H9 (cell line): ENCODE measurements around the gene RTTN. TPM values are rescaled to one million over a fixed set of nuclear protein-coding genes. Genes with fewer than 3 reads are reported as not detected.

Source experiments
- DNase-seq: peaks from one replicate; pipeline ENCODE4 v3.0.0-alpha.2; 2017
- H2AFZ ChIP-seq: one replicate; pipeline ENCODE4 v1.6.1; 2013; ENCODE audit warnings: mild to moderate bottlenecking, low read length, control low read depth, moderate library complexity
- H2AK5ac ChIP-seq: 2 replicates; pipeline ENCODE4 v1.6.1; 2013; ENCODE audit warnings: low read length, control low read depth, mixed read lengths; ENCODE audit not compliant: insufficient read length
- H2BK120ac ChIP-seq: one replicate; pipeline ENCODE4 v1.6.1; 2013; ENCODE audit warnings: low read depth, mild to moderate bottlenecking, low read length, control low read depth, inconsistent platforms; ENCODE audit not compliant: poor library complexity, severe bottlenecking
- H2BK12ac ChIP-seq: 2 replicates; pipeline ENCODE4 v1.6.1; 2013; ENCODE audit warnings: low read length, control low read depth, mixed read lengths, low read depth; ENCODE audit not compliant: insufficient read length
- H2BK15ac ChIP-seq: 2 replicates; pipeline ENCODE4 v1.6.1; 2013; ENCODE audit warnings: low read depth, low read length, control low read depth
- H2BK20ac ChIP-seq: one replicate; pipeline ENCODE4 v1.6.1; 2013; ENCODE audit warnings: low read depth, mild to moderate bottlenecking, low read length, control low read depth, inconsistent platforms; ENCODE audit not compliant: poor library complexity, severe bottlenecking
- H2BK5ac ChIP-seq: 2 replicates; pipeline ENCODE4 v1.6.1; 2013; ENCODE audit warnings: low read length, control low read depth, mixed read lengths; ENCODE audit not compliant: insufficient read length
- H3K14ac ChIP-seq: 2 replicates; pipeline ENCODE4 v1.6.1; 2013; ENCODE audit warnings: low read length, control low read depth; ENCODE audit not compliant: insufficient read depth
- H3K18ac ChIP-seq: 2 replicates; pipeline ENCODE4 v1.6.1; 2013; ENCODE audit warnings: low read depth, mild to moderate bottlenecking, mixed read lengths, low read length, control low read depth; ENCODE audit not compliant: insufficient read length
- H3K23ac ChIP-seq: 2 replicates; pipeline ENCODE4 v1.6.1; 2013; ENCODE audit warnings: low read length, control low read depth, mixed read lengths, low read depth; ENCODE audit not compliant: insufficient read length
- H3K23me2 ChIP-seq: 2 replicates; pipeline ENCODE4 v1.6.1; 2013; ENCODE audit warnings: low read depth, mild to moderate bottlenecking, mixed read lengths, low read length, control low read depth; ENCODE audit not compliant: insufficient read length, poor library complexity, severe bottlenecking
- H3K27ac ChIP-seq: 2 replicates; pipeline ENCODE4 v1.5.1; 2013; ENCODE audit warnings: low read length, control low read depth, mixed read lengths, low read depth; ENCODE audit not compliant: insufficient read length
- H3K27me3 ChIP-seq: 2 replicates; pipeline ENCODE4 v1.6.1; 2013; ENCODE audit warnings: low read length, control low read depth, inconsistent platforms; ENCODE audit not compliant: insufficient read depth
- H3K4ac ChIP-seq: 2 replicates; pipeline ENCODE4 v1.6.1; 2013; ENCODE audit warnings: low read depth, mild to moderate bottlenecking, control low read depth, inconsistent platforms, low read length, moderate library complexity
- H3K4me1 ChIP-seq: 2 replicates; pipeline ENCODE4 v1.6.1; 2013; ENCODE audit warnings: low read length, control low read depth, inconsistent platforms; ENCODE audit not compliant: insufficient read depth
- H3K4me2 ChIP-seq: 2 replicates; pipeline ENCODE4 v1.6.1; 2013; ENCODE audit warnings: low read length, control low read depth, mixed read lengths; ENCODE audit not compliant: insufficient read length, insufficient read depth
- H3K56ac ChIP-seq: 2 replicates; pipeline ENCODE4 v1.6.1; 2013; ENCODE audit warnings: low read depth, mild to moderate bottlenecking, mixed read lengths, low read length, control low read depth; ENCODE audit not compliant: insufficient read length
- H3K79me1 ChIP-seq: 2 replicates; pipeline ENCODE4 v1.6.1; 2013; ENCODE audit warnings: low read depth, mild to moderate bottlenecking, moderate library complexity, low read length, control low read depth, inconsistent platforms; ENCODE audit not compliant: insufficient read depth, poor library complexity, severe bottlenecking
- H3K79me2 ChIP-seq: 2 replicates; pipeline ENCODE4 v1.6.1; 2013; ENCODE audit warnings: low read length, control low read depth, inconsistent platforms; ENCODE audit not compliant: insufficient read depth
- H3K9ac ChIP-seq: 2 replicates; pipeline ENCODE4 v1.6.1; 2013; ENCODE audit warnings: low read length, control low read depth, mixed read lengths; ENCODE audit not compliant: insufficient read length; ENCODE audit errors: extremely low read depth
- H3K9me3 ChIP-seq: one replicate; pipeline ENCODE4 v1.6.1; 2013; ENCODE audit warnings: low read depth, low read length, inconsistent platforms; ENCODE audit not compliant: control insufficient read depth
- H3T11ph ChIP-seq: one replicate; pipeline ENCODE4 v1.6.1; 2013; ENCODE audit warnings: mild to moderate bottlenecking, low read length, control low read depth, inconsistent platforms
- H4K20me1 ChIP-seq: one replicate; pipeline ENCODE4 v1.6.1; 2013; ENCODE audit not compliant: control insufficient read depth, insufficient read length, insufficient read depth
- H4K5ac ChIP-seq: 2 replicates; pipeline ENCODE4 v1.6.1; 2013; ENCODE audit warnings: low read depth, mild to moderate bottlenecking, mixed read lengths, low read length, control low read depth; ENCODE audit not compliant: insufficient read length
- H4K8ac ChIP-seq: replicated peaks from 2 replicates; pipeline ENCODE4 v1.6.1; 2013; ENCODE audit warnings: low read length, control low read depth, mixed read lengths, low read depth; ENCODE audit not compliant: insufficient read length
- H4K91ac ChIP-seq: 2 replicates; pipeline ENCODE4 v1.6.1; 2013; ENCODE audit warnings: low read depth, mild to moderate bottlenecking, moderate library complexity, mixed read lengths, low read length, control low read depth; ENCODE audit not compliant: insufficient read length
- H3K27ac Mint-ChIP-seq, 3 experiments: 2 replicates in 2 of 3; 3 replicates in 1 of 3; pipeline ENCODE4 v1.8.0; 2020 to 2021; ENCODE audit warnings: mixed read lengths in 3 of 3, mild to moderate bottlenecking in 1 of 3, moderate library complexity in 1 of 3
- H3K27me3 Mint-ChIP-seq: 2 replicates; pipeline ENCODE4 v1.8.0; 2021; ENCODE audit warnings: low read depth, mild to moderate bottlenecking, moderate library complexity, mixed read lengths
- H3K36me3 Mint-ChIP-seq, 3 experiments: 2 replicates in 2 of 3; 3 replicates in 1 of 3; pipeline ENCODE4 v1.8.0; 2020 to 2021; ENCODE audit warnings: low read depth in 3 of 3, mixed read lengths in 3 of 3; ENCODE audit not compliant: insufficient read depth in 1 of 3
- H3K4me1 Mint-ChIP-seq, 2 experiments: 2 replicates each; pipeline ENCODE4 v1.8.0; 2020; ENCODE audit warnings: mixed read lengths in 2 of 2
- H3K4me3 Mint-ChIP-seq, 2 experiments: 2 replicates in 1 of 2; 3 replicates in 1 of 2; pipeline ENCODE4 v1.8.0; 2020 to 2021; ENCODE audit warnings: mild to moderate bottlenecking in 2 of 2, mixed read lengths in 2 of 2, moderate library complexity in 1 of 2
- H3K9me3 Mint-ChIP-seq, 2 experiments: 2 replicates in 1 of 2; 3 replicates in 1 of 2; pipeline ENCODE4 v1.8.0; 2020; ENCODE audit warnings: mild to moderate bottlenecking in 2 of 2, mixed read lengths in 2 of 2, moderate library complexity in 1 of 2
- CTCF ChIP-seq: fragments of 200-600 bp; sonication (generic); conservative IDR thresholded peaks from 3 replicates; pipeline ENCODE4 v1.8.0; 2021; ENCODE audit warnings: antibody characterized with exemption, mild to moderate bottlenecking
- whole genome bisulfite sequencing: extraction: QIAGEN DNeasy Blood & Tissue Kit; methylation state at CpG from one replicate; pipeline ENCODE4 v1.1.7; 2013; ENCODE audit warnings: missing lambda C conversion rate, low lambda C conversion rate, mixed read lengths; ENCODE audit not compliant: insufficient read length; ENCODE audit errors: extremely low coverage; 5-methylcytosine and 5-hydroxymethylcytosine counted together
- total RNA-seq: library from RNA; stranded (reverse); gene quantifications from 2 replicates; pipeline ENCODE4 v1.2.1, GENCODE V29; 2021

Gene RTTN
- total RNA-seq, 1 experiment from 2014 or later = 17.6 TPM

- Histone ChIP-seq H2AFZ (no peak overlapping the region), H4K20me1 (no peaks in the 10 kb centered on the region), H2AK5ac (no peak overlapping the region), H3K79me2 (no peaks in the 10 kb centered on the region), H3K79me1 (no peaks in the 10 kb centered on the region), H3K27me3 (no peaks in the 10 kb centered on the region), H3K14ac (no peak overlapping the region), H3K27ac (no peak overlapping the region), H4K5ac (no peak overlapping the region), H2BK15ac (no peak overlapping the region), H3K18ac (no peak overlapping the region), H2BK5ac (no peak overlapping the region), H3K9me3 (no peaks in the 10 kb centered on the region), H4K91ac (no peak overlapping the region), H3K4me1 (no peaks in the 10 kb centered on the region; the same call in none of the 2 replicates), H2BK20ac (no peak overlapping the region), H2BK120ac (no peak overlapping the region), H3K23me2 (no peaks in the 10 kb centered on the region), H3K4me2 (no peak overlapping the region), H4K8ac (no peak overlapping the region), H3T11ph (no peak overlapping the region), H3K4ac (no peak overlapping the region), H3K23ac (no peak overlapping the region), H3K56ac (no peak overlapping the region), H2BK12ac (no peak overlapping the region), H3K9ac (no peak overlapping the region)
- peaks cover 27 to 29% of the 10 kb centered on the region in 2 experiments for H3K4me1 Mint-ChIP-seq
- no peak for TF ChIP-seq CTCF
- no peak overlapping the region for H3K4me3 Mint-ChIP-seq
- H3K9me3 Mint-ChIP-seq = peaks cover 10 to 12% of the 10 kb centered on the region in 2 experiments
- H3K27me3 Mint-ChIP-seq = no peaks in the 10 kb centered on the region; the same call in 1 of the 2 replicates
- no peak for DNase-seq
- no CpG with 5 or more reads among the region's 3 CpGs for WGBS
- peak overlapping the region; percentile 1 to 56 (median 30); a peak in 4 of 7 replicates for H3K27ac Mint-ChIP-seq
- H3K36me3 Mint-ChIP-seq = peaks cover 4 to 12% (median 10%) of the 10 kb centered on the region in 3 experiments; a peak in 5 of 7 replicates
Measured at GRCh38 chr18:69980982-69981804, 224.3 kb downstream of the RTTN start.
